ENCODE results near the gene RSF1. TPM values are rescaled to one million over a fixed set of nuclear protein-coding genes. Genes with fewer than 3 reads are reported as not detected.
A peak's percentile ranks its signal among the peaks of the same experiment; 100 is the strongest.

RSF1 gene
- total RNA-seq, 1 experiment from 2014 or later = 79.8 TPM

DNA sequence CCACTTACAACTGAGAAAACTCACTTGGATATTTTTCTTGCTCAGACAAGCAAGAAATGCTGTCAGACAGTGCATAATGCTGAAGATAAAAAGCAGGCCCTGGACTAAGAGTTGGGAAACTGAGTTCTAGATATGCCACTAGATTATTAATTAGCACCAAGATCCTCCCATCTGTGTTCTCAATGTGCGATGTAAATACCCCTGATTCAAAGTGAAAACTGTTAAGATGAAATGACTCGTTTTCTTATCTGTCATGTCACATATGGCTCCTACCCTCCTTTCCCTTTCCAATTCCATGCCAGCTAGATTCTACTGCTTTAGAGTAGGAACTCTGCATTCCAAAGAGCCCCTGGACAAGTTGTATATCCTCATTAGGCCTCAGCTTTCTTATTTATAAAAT lies 94.0 kb downstream of the RSF1 start:
- Mint-ChIP-seq H3K27me3 (ENCODE audit: low read depth) (peaks cover 6% of the 10 kb centered on the region), H3K27ac (no peak overlapping the region), H3K36me3 (peaks cover 36% of the 10 kb centered on the region), H3K4me3 (no peak overlapping the region), H3K4me1 (peaks cover 3% of the 10 kb centered on the region), H3K9me3 (peaks cover 13% of the 10 kb centered on the region)
- ATAC-seq (no peak), DNase-seq (ENCODE audit: low spot score) (no peak)
- ChIA-PET CTCF (no interaction called here), POLR2A (interaction anchor here (0.5 kb wide), 1 partner anchor 139 kb away, joined by 5 read pairs; no protein-coding TSS in a partner anchor)
- TF ChIP-seq ZNF232 (CRISPR knock-in tag; IDR thresholded peaks at IDR 0.05) (no peak), USF2 (CRISPR knock-in tag; IDR thresholded peaks at IDR 0.05) (no peak), MXD4 (CRISPR knock-in tag; IDR thresholded peaks at IDR 0.05; ENCODE audit: borderline replicate concordance) (no peak), EMX1 (CRISPR knock-in tag; IDR thresholded peaks at IDR 0.05) (no peak), ZNF138 (CRISPR knock-in tag; conservative IDR thresholded peaks at IDR 0.05) (no peak), CREB1 (CRISPR knock-in tag; IDR thresholded peaks at IDR 0.05) (no peak), HMGA2 (CRISPR knock-in tag; IDR thresholded peaks at IDR 0.05) (no peak)

DNA sequence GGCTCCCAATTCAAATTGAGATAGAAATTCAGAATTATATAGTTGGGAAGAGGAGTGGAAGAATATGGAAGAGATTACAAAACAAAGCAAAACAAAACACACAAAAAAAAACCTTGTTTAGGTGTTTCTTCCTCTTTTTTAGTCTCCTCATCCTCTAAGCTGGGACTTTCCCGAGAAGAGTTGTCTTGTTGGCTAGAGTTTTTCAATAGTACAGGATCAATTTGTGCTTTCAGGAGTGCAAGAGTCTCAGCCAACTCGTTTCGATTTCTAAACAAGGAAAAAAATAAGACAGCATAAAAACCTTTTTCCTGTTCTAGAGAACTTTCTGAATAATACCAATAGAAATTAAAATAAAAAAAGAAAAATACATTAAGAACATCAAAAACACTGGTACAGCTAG lies 95.1 kb downstream of the RSF1 start:
- no peak overlapping the region for H3K27ac Mint-ChIP-seq
- TF ChIP-seq FOXJ3 (CRISPR knock-in tag; IDR thresholded peaks at IDR 0.05; ENCODE audit: borderline replicate concordance) (no peak), RELA (CRISPR knock-in tag; IDR thresholded peaks at IDR 0.05; ENCODE audit: borderline replicate concordance) (no peak), USF2 (CRISPR knock-in tag; IDR thresholded peaks at IDR 0.05) (no peak), KAT7 (CRISPR knock-in tag; IDR thresholded peaks at IDR 0.05; ENCODE audit: borderline replicate concordance) (no peak), IRF2 (CRISPR knock-in tag; IDR thresholded peaks at IDR 0.05; ENCODE audit: borderline replicate concordance, low read depth) (no peak), ESRRA (CRISPR knock-in tag; IDR thresholded peaks at IDR 0.05; ENCODE audit: borderline replicate concordance) (no peak), ZBTB43 (CRISPR knock-in tag; IDR thresholded peaks at IDR 0.05) (no peak)
- TF ChIP-seq, protein P1, sequence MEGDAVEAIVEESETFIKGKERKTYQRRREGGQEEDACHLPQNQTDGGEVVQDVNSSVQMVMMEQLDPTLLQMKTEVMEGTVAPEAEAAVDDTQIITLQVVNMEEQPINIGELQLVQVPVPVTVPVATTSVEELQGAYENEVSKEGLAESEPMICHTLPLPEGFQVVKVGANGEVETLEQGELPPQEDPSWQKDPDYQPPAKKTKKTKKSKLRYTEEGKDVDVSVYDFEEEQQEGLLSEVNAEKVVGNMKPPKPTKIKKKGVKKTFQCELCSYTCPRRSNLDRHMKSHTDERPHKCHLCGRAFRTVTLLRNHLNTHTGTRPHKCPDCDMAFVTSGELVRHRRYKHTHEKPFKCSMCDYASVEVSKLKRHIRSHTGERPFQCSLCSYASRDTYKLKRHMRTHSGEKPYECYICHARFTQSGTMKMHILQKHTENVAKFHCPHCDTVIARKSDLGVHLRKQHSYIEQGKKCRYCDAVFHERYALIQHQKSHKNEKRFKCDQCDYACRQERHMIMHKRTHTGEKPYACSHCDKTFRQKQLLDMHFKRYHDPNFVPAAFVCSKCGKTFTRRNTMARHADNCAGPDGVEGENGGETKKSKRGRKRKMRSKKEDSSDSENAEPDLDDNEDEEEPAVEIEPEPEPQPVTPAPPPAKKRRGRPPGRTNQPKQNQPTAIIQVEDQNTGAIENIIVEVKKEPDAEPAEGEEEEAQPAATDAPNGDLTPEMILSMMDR (IDR thresholded peaks at IDR 0.05) = no peak
- TF ChIP-seq, protein P2, sequence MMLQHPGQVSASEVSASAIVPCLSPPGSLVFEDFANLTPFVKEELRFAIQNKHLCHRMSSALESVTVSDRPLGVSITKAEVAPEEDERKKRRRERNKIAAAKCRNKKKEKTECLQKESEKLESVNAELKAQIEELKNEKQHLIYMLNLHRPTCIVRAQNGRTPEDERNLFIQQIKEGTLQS (CRISPR knock-in tag; conservative IDR thresholded peaks at IDR 0.05) = no peak
- TF ChIP-seq, protein P3, sequence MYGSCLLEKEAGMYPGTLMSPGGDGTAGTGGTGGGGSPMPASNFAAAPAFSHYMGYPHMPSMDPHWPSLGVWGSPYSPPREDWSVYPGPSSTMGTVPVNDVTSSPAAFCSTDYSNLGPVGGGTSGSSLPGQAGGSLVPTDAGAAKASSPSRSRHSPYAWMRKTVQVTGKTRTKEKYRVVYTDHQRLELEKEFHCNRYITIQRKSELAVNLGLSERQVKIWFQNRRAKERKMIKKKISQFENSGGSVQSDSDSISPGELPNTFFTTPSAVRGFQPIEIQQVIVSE (CRISPR knock-in tag; IDR thresholded peaks at IDR 0.05; ENCODE audit: borderline replicate concordance) = no peak
- POLR2A ChIA-PET = no interaction called here
- peaks cover 3% of the 10 kb centered on the region for H3K4me1 Mint-ChIP-seq
- no peak overlapping the region for H3K4me3 Mint-ChIP-seq
- no peaks in the 10 kb centered on the region for H3K27me3 Mint-ChIP-seq (ENCODE audit: low read depth)
- CTCF ChIA-PET = no interaction called here
- H3K9me3 Mint-ChIP-seq = peaks cover 3% of the 10 kb centered on the region
- ATAC-seq = no peak
- peaks cover 26% of the 10 kb centered on the region for H3K36me3 Mint-ChIP-seq
- no peak for DNase-seq (ENCODE audit: low spot score)

DNA sequence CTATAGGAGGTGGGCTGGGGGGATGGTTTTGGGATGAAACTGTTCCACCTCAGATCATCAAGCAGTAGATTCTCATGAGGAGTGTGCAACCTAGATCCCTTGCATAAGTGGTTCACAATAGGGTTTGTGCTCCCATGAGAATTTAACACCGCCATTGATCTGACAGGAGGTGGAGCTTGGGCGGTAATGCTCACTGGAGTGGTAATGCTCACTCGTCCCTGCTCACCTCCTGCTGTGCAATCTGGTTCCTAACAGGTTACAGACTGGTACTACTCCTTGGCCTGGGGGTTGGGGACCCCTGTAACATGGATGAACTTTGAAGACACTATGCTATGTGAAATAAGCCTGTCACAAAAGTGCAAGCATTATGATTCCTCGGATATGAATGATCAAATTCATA lies 95.9 kb downstream of the RSF1 start:
- ChIA-PET POLR2A (no interaction called here), CTCF (no interaction called here)
- DNase-seq (ENCODE audit: low spot score) (no peak), ATAC-seq (no peak; the same call in 1 of the 2 replicates)
- Mint-ChIP-seq H3K4me1 (peaks cover 3% of the 10 kb centered on the region), H3K9me3 (no peaks in the 10 kb centered on the region), H3K36me3 (peaks cover 24% of the 10 kb centered on the region), H3K4me3 (no peak overlapping the region), H3K27ac (peak overlapping the region; percentile 89), H3K27me3 (ENCODE audit: low read depth) (no peaks in the 10 kb centered on the region)
- no peak for TF ChIP-seq NFYB (CRISPR knock-in tag; conservative IDR thresholded peaks at IDR 0.05; ENCODE audit: low read depth)
- no peak for TF ChIP-seq PRRX2 (CRISPR knock-in tag; IDR thresholded peaks at IDR 0.05)
- no peak for TF ChIP-seq GTF2I (CRISPR knock-in tag; conservative IDR thresholded peaks at IDR 0.05)
- TF ChIP-seq TCF7 (CRISPR knock-in tag; IDR thresholded peaks at IDR 0.05; ENCODE audit: low read depth) = no peak
- no peak for TF ChIP-seq CREM (CRISPR knock-in tag; IDR thresholded peaks at IDR 0.05)
- TF ChIP-seq FOXJ3 (CRISPR knock-in tag; IDR thresholded peaks at IDR 0.05; ENCODE audit: borderline replicate concordance) = no peak
- no peak for TF ChIP-seq KAT7 (CRISPR knock-in tag; IDR thresholded peaks at IDR 0.05; ENCODE audit: borderline replicate concordance)
- no peak for TF ChIP-seq ZNF416 (CRISPR knock-in tag; IDR thresholded peaks at IDR 0.05)

All from WTC11 (cell line).